Memory B cell (primary cell): ENCODE results near the gene SYTL3.
"Not testable (repeated sequence)": the region's sequence is repeated elsewhere in the genome, so short reads cannot be mapped to it uniquely, and the experiment has no call there.

ENCODE experiments used
- ATAC-seq: fragments of 150-1000 bp; cut with Tn5 transposase; 2 replicates; pipeline ENCODE4 v1.10.0; 2021; ENCODE audit warnings: low read depth, mild to moderate bottlenecking, moderate library complexity
- DNase-seq, 2 donors: peaks; one replicate each; pipeline ENCODE4 v3.0.0; 2022; ENCODE audit warnings: low spot score in 2 of 2
- H3K27ac Mint-ChIP-seq: one replicate; pipeline ENCODE4 v1.8.0; 2022; ENCODE audit warnings: mild to moderate bottlenecking, moderate library complexity, mixed read lengths
- H3K27me3 Mint-ChIP-seq: one replicate; pipeline ENCODE4 v1.8.0; 2022; ENCODE audit warnings: mixed read lengths
- H3K36me3 Mint-ChIP-seq: one replicate; pipeline ENCODE4 v1.8.0; 2022; ENCODE audit warnings: mild to moderate bottlenecking, mixed read lengths
- H3K4me1 Mint-ChIP-seq: one replicate; pipeline ENCODE4 v1.8.0; 2022; ENCODE audit warnings: mixed read lengths
- H3K4me3 Mint-ChIP-seq: one replicate; pipeline ENCODE4 v1.8.0; 2022; ENCODE audit warnings: mild to moderate bottlenecking, moderate library complexity, mixed read lengths
- H3K9me3 Mint-ChIP-seq: one replicate; pipeline ENCODE4 v1.8.0; 2022; ENCODE audit warnings: mixed read lengths

SYTL3 gene

GRCh38 chr6:158655569-158656450, 6.0 kb downstream of the SYTL3 start:
- Mint-ChIP-seq H3K9me3 (no peaks in the 10 kb centered on the region), H3K4me1 (peaks cover 3% of the 10 kb centered on the region), H3K4me3 (no peak overlapping the region), H3K27ac (no peak overlapping the region), H3K36me3 (no peaks in the 10 kb centered on the region), H3K27me3 (no peaks in the 10 kb centered on the region)
- DNase-seq (no peak), ATAC-seq (no peak)

GRCh38 chr6:158656986-158657385, 7.1 kb downstream of the SYTL3 start:
- H3K4me3 Mint-ChIP-seq, DNase-seq, H3K36me3 Mint-ChIP-seq, H3K4me1 Mint-ChIP-seq, H3K27ac Mint-ChIP-seq, H3K27me3 Mint-ChIP-seq, H3K9me3 Mint-ChIP-seq, ATAC-seq: not testable (repeated sequence)

DNA sequence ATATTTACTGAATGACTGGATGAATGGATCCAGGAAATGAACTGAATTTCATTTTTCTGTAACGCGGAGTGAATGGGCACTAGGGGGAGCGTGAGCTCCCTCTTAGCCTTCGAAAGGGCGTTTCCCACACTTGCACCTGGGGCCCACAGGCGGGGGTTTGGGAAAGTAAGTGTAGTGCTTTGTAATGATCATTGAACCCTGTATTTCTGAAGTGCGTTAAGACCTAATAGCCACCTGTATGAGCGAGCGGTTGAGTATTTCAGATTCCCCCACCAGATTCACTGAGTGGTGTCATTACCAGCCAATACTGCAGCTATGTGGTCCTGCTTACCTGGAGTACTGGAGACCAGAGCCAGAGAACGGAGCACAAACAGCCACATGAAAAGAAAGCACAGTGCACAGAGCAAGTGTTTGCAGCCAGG, 10.5 kb downstream of the SYTL3 start:
- ATAC-seq: peak; percentile 98
- no peaks in the 10 kb centered on the region for H3K9me3 Mint-ChIP-seq
- H3K27me3 Mint-ChIP-seq: no peaks in the 10 kb centered on the region
- DNase-seq: peak; percentile 30 to 58
- H3K4me1 Mint-ChIP-seq: peaks cover 3% of the 10 kb centered on the region
- no peak overlapping the region for H3K27ac Mint-ChIP-seq
- H3K36me3 Mint-ChIP-seq: no peaks in the 10 kb centered on the region
- H3K4me3 Mint-ChIP-seq: peak overlapping the region; percentile 22

GRCh38 chr6:158661156-158661685, 11.4 kb downstream of the SYTL3 start:
- ATAC-seq: no peak
- Mint-ChIP-seq H3K4me3 (no peak overlapping the region), H3K27ac (no peak overlapping the region), H3K27me3 (no peaks in the 10 kb centered on the region), H3K4me1 (peaks cover 3% of the 10 kb centered on the region), H3K9me3 (no peaks in the 10 kb centered on the region), H3K36me3 (no peaks in the 10 kb centered on the region)
- DNase-seq: no peak

GRCh38 chr6:158662607-158662953, 12.7 kb downstream of the SYTL3 start:
- DNase-seq (no peak), ATAC-seq (no peak)
- no peak overlapping the region for H3K4me3 Mint-ChIP-seq
- no peaks in the 10 kb centered on the region for H3K36me3 Mint-ChIP-seq
- H3K9me3 Mint-ChIP-seq: no peaks in the 10 kb centered on the region
- H3K27me3 Mint-ChIP-seq: no peaks in the 10 kb centered on the region
- no peak overlapping the region for H3K27ac Mint-ChIP-seq
- peaks cover 12% of the 10 kb centered on the region for H3K4me1 Mint-ChIP-seq

DNA sequence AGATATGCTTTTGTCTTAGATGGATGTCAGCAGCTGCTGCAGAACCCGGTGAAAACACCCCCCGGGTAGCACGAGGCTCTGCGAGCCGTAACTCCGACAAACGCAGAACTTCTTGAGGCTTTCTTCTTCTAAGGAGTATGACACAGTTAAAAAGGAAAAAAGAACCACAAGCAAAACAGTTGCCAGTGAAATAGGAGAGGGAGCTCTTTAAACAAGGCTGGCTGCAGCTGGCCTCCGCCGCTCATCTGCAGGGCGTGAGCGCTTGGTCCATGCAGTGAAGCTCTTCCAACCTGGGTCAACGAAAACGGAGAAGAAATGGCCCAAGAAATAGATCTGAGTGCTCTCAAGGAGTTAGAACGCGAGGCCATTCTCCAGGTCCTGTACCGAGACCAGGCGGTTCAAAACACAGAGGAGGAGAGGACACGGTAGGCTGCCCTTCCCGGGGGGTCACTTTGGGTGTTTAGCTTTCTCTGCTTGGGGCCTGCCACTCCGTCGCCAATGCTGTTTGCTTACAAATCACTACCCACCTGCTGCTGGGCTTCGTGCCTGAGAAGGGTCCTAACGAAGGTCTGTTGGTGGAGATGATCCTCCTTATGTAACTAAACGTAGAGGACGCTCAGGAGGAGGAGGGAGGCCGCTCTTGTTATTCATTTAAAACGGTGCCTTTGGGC, 13.2 kb downstream of the SYTL3 start:
- H3K4me3 Mint-ChIP-seq: no peak overlapping the region
- no peaks in the 10 kb centered on the region for H3K27me3 Mint-ChIP-seq
- no peak overlapping the region for H3K27ac Mint-ChIP-seq
- peaks cover 14% of the 10 kb centered on the region for H3K4me1 Mint-ChIP-seq
- no peak for ATAC-seq
- H3K36me3 Mint-ChIP-seq: no peaks in the 10 kb centered on the region
- no peaks in the 10 kb centered on the region for H3K9me3 Mint-ChIP-seq
- DNase-seq: no peak

- DNase-seq (no peak), ATAC-seq (no peak)
- Mint-ChIP-seq H3K27ac (no peak overlapping the region), H3K36me3 (no peaks in the 10 kb centered on the region), H3K27me3 (no peaks in the 10 kb centered on the region), H3K9me3 (no peaks in the 10 kb centered on the region), H3K4me1 (peaks cover 17% of the 10 kb centered on the region), H3K4me3 (no peak overlapping the region)
These were observed 13.8 kb downstream of the SYTL3 start for GRCh38 chr6:158663625-158664165.

DNA sequence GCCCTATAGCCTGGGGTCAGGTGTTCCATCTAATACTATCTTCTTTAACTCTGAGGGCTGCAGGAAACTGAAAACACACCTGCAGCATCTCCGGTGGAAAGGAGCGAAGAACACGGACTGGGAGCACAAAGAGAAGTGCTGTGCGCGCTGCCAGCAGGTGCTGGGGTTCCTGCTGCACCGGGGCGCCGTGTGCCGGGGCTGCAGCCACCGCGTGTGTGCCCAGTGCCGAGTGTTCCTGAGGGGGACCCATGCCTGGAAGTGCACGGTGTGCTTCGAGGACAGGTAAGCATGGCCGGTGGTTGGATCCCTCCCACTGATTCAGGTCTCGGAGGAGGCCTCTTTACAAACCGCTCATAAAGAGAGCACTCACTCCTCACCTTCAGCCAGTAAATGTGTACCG, 15.5 kb downstream of the SYTL3 start:
- no peak for ATAC-seq

GRCh38 chr6:158666628-158667359, 16.9 kb downstream of the SYTL3 start:
- ATAC-seq (peak; percentile 83), DNase-seq (no peak)
- Mint-ChIP-seq H3K27me3 (no peaks in the 10 kb centered on the region), H3K36me3 (no peaks in the 10 kb centered on the region), H3K27ac (peak overlapping the region; percentile 66), H3K4me1 (peaks cover 16% of the 10 kb centered on the region), H3K9me3 (no peaks in the 10 kb centered on the region), H3K4me3 (peak overlapping the region; percentile 15)

More for the DNA sequence above, 15.5 kb downstream of the SYTL3 start:
- Mint-ChIP-seq H3K27ac (no peak overlapping the region), H3K4me3 (no peak overlapping the region), H3K4me1 (peaks cover 19% of the 10 kb centered on the region), H3K36me3 (no peaks in the 10 kb centered on the region), H3K9me3 (no peaks in the 10 kb centered on the region), H3K27me3 (no peaks in the 10 kb centered on the region)
- no peak for DNase-seq

DNA sequence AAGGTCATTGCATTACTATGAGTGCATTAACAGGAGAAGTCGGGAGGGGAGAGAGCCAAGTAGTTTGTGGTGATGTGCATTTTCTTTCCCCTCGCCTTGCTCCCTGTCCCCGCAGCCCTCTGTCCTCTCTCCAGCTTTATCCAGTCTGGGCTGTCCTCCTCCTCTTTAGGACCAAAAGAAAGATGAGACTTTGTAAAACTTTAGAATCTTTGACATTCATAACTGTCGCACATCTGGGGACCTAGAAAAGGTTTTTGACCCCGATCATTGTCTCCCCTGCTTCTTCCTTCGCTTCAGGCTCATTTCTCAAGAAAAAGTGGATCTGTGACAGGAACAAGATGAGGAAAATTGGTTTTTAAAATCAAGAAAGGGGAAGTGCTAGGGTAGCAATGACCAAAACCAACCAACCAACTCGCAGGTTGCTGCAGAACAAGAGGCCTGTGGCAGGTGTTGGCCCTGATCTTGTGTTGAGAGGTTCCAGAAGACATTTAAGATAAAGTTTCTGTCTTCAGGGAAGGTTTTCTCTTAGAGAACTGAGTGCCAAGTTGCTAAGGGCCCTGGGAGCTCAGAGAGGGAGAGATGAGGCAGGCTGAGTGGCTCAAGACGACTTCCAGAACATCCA, 17.6 kb downstream of the SYTL3 start:
- no peak for DNase-seq
- Mint-ChIP-seq H3K36me3 (no peaks in the 10 kb centered on the region), H3K27ac (peak overlapping the region; percentile 66), H3K27me3 (no peaks in the 10 kb centered on the region), H3K4me1 (peaks cover 16% of the 10 kb centered on the region), H3K4me3 (peak overlapping the region; percentile 15), H3K9me3 (no peaks in the 10 kb centered on the region)
- peak; percentile 79 for ATAC-seq

DNA sequence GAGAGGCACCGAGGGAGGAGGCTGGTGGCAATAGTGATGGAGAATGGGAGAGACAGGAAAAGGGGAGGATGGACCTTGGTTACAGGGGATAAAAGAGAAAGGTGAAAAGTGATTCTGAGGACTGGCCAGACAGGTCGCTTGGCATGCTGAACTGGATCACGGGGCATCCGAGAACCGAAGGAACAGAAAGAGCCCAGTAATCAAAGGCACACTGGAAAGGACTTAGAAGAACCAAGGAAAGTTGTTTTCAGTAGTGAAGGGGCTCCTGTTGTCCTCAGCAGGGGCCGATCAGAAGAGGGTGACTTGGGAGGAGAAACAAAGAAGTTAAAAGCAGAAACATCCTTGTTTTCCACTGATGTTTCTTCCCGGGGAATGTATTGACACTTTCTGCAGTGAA, 18.9 kb downstream of the SYTL3 start:
- H3K4me1 Mint-ChIP-seq: peaks cover 16% of the 10 kb centered on the region
- H3K27ac Mint-ChIP-seq: no peak overlapping the region
- no peaks in the 10 kb centered on the region for H3K36me3 Mint-ChIP-seq
- DNase-seq: no peak
- no peaks in the 10 kb centered on the region for H3K27me3 Mint-ChIP-seq
- H3K9me3 Mint-ChIP-seq: no peaks in the 10 kb centered on the region
- ATAC-seq: no peak
- H3K4me3 Mint-ChIP-seq: no peak overlapping the region

- ATAC-seq (no peak), DNase-seq (no peak)
- Mint-ChIP-seq H3K27ac (no peak overlapping the region), H3K4me1 (peaks cover 16% of the 10 kb centered on the region), H3K27me3 (no peaks in the 10 kb centered on the region), H3K9me3 (no peaks in the 10 kb centered on the region), H3K4me3 (no peak overlapping the region), H3K36me3 (no peaks in the 10 kb centered on the region)
These were observed 19.5 kb downstream of the SYTL3 start for GRCh38 chr6:158669145-158670035.

DNA sequence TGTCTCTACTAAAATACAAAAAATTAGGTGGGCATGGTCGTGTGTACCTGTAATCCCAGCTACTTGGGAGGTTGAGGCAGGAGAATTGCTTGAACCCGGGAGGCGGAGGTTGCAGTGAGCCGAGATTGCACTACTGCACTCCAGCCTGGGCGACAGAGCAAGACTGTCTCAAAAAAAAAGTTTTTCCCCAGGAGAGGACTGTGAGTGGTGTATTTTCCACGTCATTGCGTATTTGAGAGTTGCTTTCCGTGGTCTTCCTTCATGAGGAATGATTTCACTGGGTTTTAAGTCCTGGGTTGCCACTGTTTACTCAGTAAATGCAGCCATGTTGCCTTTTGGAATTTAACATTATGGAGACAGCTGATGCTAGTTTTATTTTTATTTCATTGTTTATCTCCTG, 22.3 kb downstream of the SYTL3 start:
- not testable (repeated sequence) for H3K4me3 Mint-ChIP-seq, DNase-seq, H3K9me3 Mint-ChIP-seq, H3K36me3 Mint-ChIP-seq, H3K27me3 Mint-ChIP-seq, H3K27ac Mint-ChIP-seq, ATAC-seq
- H3K4me1 Mint-ChIP-seq: peaks cover 11% of the 10 kb centered on the region
